ENCODE results near the gene MSH5. TPM values are rescaled to one million over a fixed set of nuclear protein-coding genes. Genes with fewer than 3 reads are reported as not detected.
A peak's percentile ranks its signal among the peaks of the same experiment; 100 is the strongest.

MSH5 gene
- total and polyA plus RNA-seq, 2 of the 13 experiments (the other 11 are each of a cell fraction or from before 2014, with no cell fraction given) = 10.2 to 38.7 TPM

GRCh38 chr6:31794294-31794865 is 54.6 kb downstream of the MSH5 start (continued):
- TF ChIP-seq, protein P1, sequence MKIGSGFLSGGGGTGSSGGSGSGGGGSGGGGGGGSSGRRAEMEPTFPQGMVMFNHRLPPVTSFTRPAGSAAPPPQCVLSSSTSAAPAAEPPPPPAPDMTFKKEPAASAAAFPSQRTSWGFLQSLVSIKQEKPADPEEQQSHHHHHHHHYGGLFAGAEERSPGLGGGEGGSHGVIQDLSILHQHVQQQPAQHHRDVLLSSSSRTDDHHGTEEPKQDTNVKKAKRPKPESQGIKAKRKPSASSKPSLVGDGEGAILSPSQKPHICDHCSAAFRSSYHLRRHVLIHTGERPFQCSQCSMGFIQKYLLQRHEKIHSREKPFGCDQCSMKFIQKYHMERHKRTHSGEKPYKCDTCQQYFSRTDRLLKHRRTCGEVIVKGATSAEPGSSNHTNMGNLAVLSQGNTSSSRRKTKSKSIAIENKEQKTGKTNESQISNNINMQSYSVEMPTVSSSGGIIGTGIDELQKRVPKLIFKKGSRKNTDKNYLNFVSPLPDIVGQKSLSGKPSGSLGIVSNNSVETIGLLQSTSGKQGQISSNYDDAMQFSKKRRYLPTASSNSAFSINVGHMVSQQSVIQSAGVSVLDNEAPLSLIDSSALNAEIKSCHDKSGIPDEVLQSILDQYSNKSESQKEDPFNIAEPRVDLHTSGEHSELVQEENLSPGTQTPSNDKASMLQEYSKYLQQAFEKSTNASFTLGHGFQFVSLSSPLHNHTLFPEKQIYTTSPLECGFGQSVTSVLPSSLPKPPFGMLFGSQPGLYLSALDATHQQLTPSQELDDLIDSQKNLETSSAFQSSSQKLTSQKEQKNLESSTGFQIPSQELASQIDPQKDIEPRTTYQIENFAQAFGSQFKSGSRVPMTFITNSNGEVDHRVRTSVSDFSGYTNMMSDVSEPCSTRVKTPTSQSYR (CRISPR knock-in tag; IDR thresholded peaks at IDR 0.05; ENCODE audit: borderline replicate concordance) = peak; percentile 52
- TF ChIP-seq TEAD2 (CRISPR knock-in tag; IDR thresholded peaks at IDR 0.05) (0 out of 2 replicates have a peak, but pooled peaks have one; percentile 40), ZSCAN12 (CRISPR knock-in tag; IDR thresholded peaks at IDR 0.05) (0 out of 2 replicates have a peak, but pooled peaks have one; percentile 1), REPIN1 (CRISPR knock-in tag; IDR thresholded peaks at IDR 0.05; ENCODE audit: borderline replicate concordance, low read depth) (0 out of 2 replicates have a peak, but pooled peaks have one; percentile 18), ZNF841 (CRISPR knock-in tag; IDR thresholded peaks at IDR 0.05; ENCODE audit: borderline replicate concordance) (no peak), MEF2D (CRISPR knock-in tag; IDR thresholded peaks at IDR 0.05) (0 out of 2 replicates have a peak, but pooled peaks have one; percentile 10)
- TF ChIP-seq, protein P2, sequence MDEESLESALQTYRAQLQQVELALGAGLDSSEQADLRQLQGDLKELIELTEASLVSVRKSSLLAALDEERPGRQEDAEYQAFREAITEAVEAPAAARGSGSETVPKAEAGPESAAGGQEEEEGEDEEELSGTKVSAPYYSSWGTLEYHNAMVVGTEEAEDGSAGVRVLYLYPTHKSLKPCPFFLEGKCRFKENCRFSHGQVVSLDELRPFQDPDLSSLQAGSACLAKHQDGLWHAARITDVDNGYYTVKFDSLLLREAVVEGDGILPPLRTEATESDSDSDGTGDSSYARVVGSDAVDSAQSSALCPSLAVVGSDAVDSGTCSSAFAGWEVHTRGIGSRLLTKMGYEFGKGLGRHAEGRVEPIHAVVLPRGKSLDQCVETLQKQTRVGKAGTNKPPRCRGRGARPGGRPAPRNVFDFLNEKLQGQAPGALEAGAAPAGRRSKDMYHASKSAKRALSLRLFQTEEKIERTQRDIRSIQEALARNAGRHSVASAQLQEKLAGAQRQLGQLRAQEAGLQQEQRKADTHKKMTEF (CRISPR knock-in tag; IDR thresholded peaks at IDR 0.05) = no peak

Measured in HepG2 (cell line).